CD4-positive, alpha-beta T cell treated with Interleukin-4 for 4 hours (primary cell): ENCODE measurements around the gene PPP6R3.
"Not testable (repeated sequence)": the region's sequence is repeated elsewhere in the genome, so short reads cannot be mapped to it uniquely, and the experiment has no call there.

Source experiments
- DNase-seq: peaks from one replicate; pipeline ENCODE4 v3.0.0-alpha.2; 2020

PPP6R3 gene

GRCh38 chr11:68459886-68460740, 439 bp upstream of the PPP6R3 start:
- DNase-seq, result peak; percentile 94

- DNase-seq, result no peak
Observed at GRCh38 chr11:68461575-68461917, 994 bp downstream of the PPP6R3 start.

- no peak for DNase-seq
Observed at GRCh38 chr11:68463714-68464113, 3.2 kb downstream of the PPP6R3 start.

GRCh38 chr11:68467201-68467834, 6.8 kb downstream of the PPP6R3 start:
- no peak for DNase-seq

GRCh38 chr11:68468217-68468828, 7.8 kb downstream of the PPP6R3 start:
- DNase-seq, result peak; percentile 34

GRCh38 chr11:68469122-68469521, 8.6 kb downstream of the PPP6R3 start:
- DNase-seq, result no peak

GRCh38 chr11:68469642-68470041, 9.1 kb downstream of the PPP6R3 start:
- DNase-seq, result no peak

- DNase-seq, result no peak
Observed at GRCh38 chr11:68470304-68470811, 9.8 kb downstream of the PPP6R3 start.

GRCh38 chr11:68471360-68472340, 11.1 kb downstream of the PPP6R3 start:
- DNase-seq, result peak; percentile 40

GRCh38 chr11:68472778-68473177, 12.2 kb downstream of the PPP6R3 start:
- DNase-seq, result no peak

- no peak for DNase-seq
Observed at GRCh38 chr11:68473693-68474092, 13.1 kb downstream of the PPP6R3 start.

- DNase-seq, result not testable (repeated sequence)
Observed at GRCh38 chr11:68475626-68476025, 15.1 kb downstream of the PPP6R3 start.

- no peak for DNase-seq
Observed at GRCh38 chr11:68479390-68479789, 18.8 kb downstream of the PPP6R3 start.

GRCh38 chr11:68480193-68480592, 19.6 kb downstream of the PPP6R3 start:
- DNase-seq, result no peak

- no peak for DNase-seq
Observed at GRCh38 chr11:68480852-68481510, 20.4 kb downstream of the PPP6R3 start.

- DNase-seq, result no peak
Observed at GRCh38 chr11:68481579-68482240, 21.2 kb downstream of the PPP6R3 start.

GRCh38 chr11:68488623-68489022, 28.1 kb downstream of the PPP6R3 start:
- no peak for DNase-seq

GRCh38 chr11:68495220-68495729, 34.7 kb downstream of the PPP6R3 start:
- no peak for DNase-seq

- no peak for DNase-seq
Observed at GRCh38 chr11:68495872-68496271, 35.3 kb downstream of the PPP6R3 start.

GRCh38 chr11:68497761-68498160, 37.2 kb downstream of the PPP6R3 start:
- DNase-seq, result no peak

GRCh38 chr11:68498321-68498720, 37.8 kb downstream of the PPP6R3 start:
- DNase-seq, result no peak
